ENCODE data around the gene INTS1.

GRCh38 chr7:1445341-1445740 lies 58.8 kb downstream of the INTS1 start:
- TF ChIP-seq POLR2AphosphoS5 (IDR thresholded peaks at IDR 0.05; ENCODE audit: low read depth, low read length) (no peak), POLR2A (IDR thresholded peaks at IDR 0.05; ENCODE audit: low read depth, low read length) (no peak)

Measured in GM12892 (cell line).